ENCODE measurements around the gene FRMD4A. TPM values are rescaled to one million over a fixed set of nuclear protein-coding genes. Genes with fewer than 3 reads are reported as not detected.

Gene FRMD4A
- total RNA-seq, 1 experiment from 2014 or later = 7.1 TPM

DNA sequence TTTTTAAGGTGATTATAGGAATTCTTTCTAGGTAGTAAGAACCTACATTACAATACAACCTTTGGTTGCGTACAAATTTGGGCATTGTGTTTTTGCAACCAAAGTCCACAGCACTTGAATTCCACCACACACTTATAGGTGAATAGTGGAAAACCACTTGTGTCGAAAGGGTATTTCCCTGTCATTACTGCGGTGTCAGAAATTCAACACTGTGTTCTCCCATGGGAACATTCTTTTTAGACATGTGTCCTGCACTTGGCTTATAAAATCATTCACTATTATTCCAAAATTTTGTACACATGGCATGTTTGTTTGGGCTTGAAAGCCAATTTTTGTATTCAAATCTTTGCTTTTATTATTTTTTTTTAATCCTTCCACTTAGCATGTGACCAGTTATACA is 410.3 kb downstream of the FRMD4A start:
- intact Hi-C loops (cut with micrococcal nuclease) = no loop called here
- Histone ChIP-seq H3F3A (ENCODE audit: low read length, unreplicated experiment) (peaks cover 4% of the 10 kb centered on the region), H3K27me3 (ENCODE audit: low read length) (no peaks in the 10 kb centered on the region), H3K79me2 (ENCODE audit: low read length) (no peaks in the 10 kb centered on the region), H4K20me1 (ENCODE audit: low read length) (no peaks in the 10 kb centered on the region), H3K9me2 (replicated peaks; ENCODE audit: low read length) (no peaks in the 10 kb centered on the region), H3K4me1 (ENCODE audit: insufficient read depth, low read length) (peaks cover 14% of the 10 kb centered on the region), H3K4me2 (ENCODE audit: low read length) (no peak overlapping the region), H3K9ac (ENCODE audit: low read length) (no peak overlapping the region), H3K4me3 (ENCODE audit: low read length) (no peak overlapping the region), H3K27ac (ENCODE audit: low read length) (no peak overlapping the region), H2AFZ (ENCODE audit: low read length) (no peak overlapping the region), H3K9me3 (ENCODE audit: low read length) (no peaks in the 10 kb centered on the region), H3K36me3 (ENCODE audit: low read depth, low read length) (no peaks in the 10 kb centered on the region)
- ChIA-PET POLR2A (ENCODE audit: unreplicated experiment) (no interaction called here), CTCF (no interaction called here)
- no peak for DNase-seq
- no peak for ATAC-seq
- no TSS peak for BruUV-seq (replicated peaks)
- no peak for TF ChIP-seq EZH2phosphoT487 (IDR thresholded peaks at IDR 0.05; ENCODE audit: borderline replicate concordance, low read length)
- TF ChIP-seq, protein P1, sequence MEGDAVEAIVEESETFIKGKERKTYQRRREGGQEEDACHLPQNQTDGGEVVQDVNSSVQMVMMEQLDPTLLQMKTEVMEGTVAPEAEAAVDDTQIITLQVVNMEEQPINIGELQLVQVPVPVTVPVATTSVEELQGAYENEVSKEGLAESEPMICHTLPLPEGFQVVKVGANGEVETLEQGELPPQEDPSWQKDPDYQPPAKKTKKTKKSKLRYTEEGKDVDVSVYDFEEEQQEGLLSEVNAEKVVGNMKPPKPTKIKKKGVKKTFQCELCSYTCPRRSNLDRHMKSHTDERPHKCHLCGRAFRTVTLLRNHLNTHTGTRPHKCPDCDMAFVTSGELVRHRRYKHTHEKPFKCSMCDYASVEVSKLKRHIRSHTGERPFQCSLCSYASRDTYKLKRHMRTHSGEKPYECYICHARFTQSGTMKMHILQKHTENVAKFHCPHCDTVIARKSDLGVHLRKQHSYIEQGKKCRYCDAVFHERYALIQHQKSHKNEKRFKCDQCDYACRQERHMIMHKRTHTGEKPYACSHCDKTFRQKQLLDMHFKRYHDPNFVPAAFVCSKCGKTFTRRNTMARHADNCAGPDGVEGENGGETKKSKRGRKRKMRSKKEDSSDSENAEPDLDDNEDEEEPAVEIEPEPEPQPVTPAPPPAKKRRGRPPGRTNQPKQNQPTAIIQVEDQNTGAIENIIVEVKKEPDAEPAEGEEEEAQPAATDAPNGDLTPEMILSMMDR (conservative IDR thresholded peaks at IDR 0.05; ENCODE audit: low read depth, low read length) = no peak
- TF ChIP-seq EZH2 (IDR thresholded peaks at IDR 0.05; ENCODE audit: low read length, unreplicated experiment) = no peak

DNA sequence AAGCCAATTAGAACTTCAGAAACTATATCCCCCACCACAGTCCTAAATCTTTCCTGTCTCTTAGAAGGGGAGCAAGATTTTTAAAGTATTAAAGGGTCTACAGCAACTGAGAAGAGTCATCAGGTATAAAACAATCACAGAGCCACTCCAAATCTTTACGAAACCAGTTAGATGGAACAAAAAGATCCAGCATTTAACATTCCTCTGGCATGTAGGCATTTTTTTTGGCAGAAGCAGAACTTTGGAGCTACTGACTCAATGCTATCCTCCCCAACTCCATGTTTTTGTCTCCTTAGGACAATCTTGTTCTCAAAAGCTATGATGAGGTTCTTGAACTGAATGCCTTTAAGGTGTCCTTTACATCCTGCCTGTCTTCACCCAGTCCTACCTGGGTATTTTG is 410.7 kb downstream of the FRMD4A start:
- BruUV-seq (replicated peaks) = no TSS peak
- intact Hi-C loops (cut with micrococcal nuclease) = no loop called here
- Histone ChIP-seq H3K9me2 (replicated peaks; ENCODE audit: low read length) (no peaks in the 10 kb centered on the region), H3K27me3 (ENCODE audit: low read length) (no peaks in the 10 kb centered on the region), H3K4me1 (ENCODE audit: insufficient read depth, low read length) (peaks cover 14% of the 10 kb centered on the region), H3K9ac (ENCODE audit: low read length) (no peak overlapping the region), H3K4me2 (ENCODE audit: low read length) (no peak overlapping the region), H2AFZ (ENCODE audit: low read length) (no peak overlapping the region), H3K9me3 (ENCODE audit: low read length) (no peaks in the 10 kb centered on the region), H3K4me3 (ENCODE audit: low read length) (no peak overlapping the region), H3K79me2 (ENCODE audit: low read length) (no peaks in the 10 kb centered on the region), H3K36me3 (ENCODE audit: low read depth, low read length) (no peaks in the 10 kb centered on the region), H4K20me1 (ENCODE audit: low read length) (no peaks in the 10 kb centered on the region), H3F3A (ENCODE audit: low read length, unreplicated experiment) (peaks cover 4% of the 10 kb centered on the region), H3K27ac (ENCODE audit: low read length) (no peak overlapping the region)
- TF ChIP-seq, protein P1 (conservative IDR thresholded peaks at IDR 0.05; ENCODE audit: low read depth, low read length) = no peak
- TF ChIP-seq EZH2phosphoT487 (IDR thresholded peaks at IDR 0.05; ENCODE audit: borderline replicate concordance, low read length) (no peak), EZH2 (IDR thresholded peaks at IDR 0.05; ENCODE audit: low read length, unreplicated experiment) (no peak)
- no peak for DNase-seq
- CTCF ChIA-PET = no interaction called here
- ATAC-seq = no peak
- POLR2A ChIA-PET (ENCODE audit: unreplicated experiment) = no interaction called here

DNA sequence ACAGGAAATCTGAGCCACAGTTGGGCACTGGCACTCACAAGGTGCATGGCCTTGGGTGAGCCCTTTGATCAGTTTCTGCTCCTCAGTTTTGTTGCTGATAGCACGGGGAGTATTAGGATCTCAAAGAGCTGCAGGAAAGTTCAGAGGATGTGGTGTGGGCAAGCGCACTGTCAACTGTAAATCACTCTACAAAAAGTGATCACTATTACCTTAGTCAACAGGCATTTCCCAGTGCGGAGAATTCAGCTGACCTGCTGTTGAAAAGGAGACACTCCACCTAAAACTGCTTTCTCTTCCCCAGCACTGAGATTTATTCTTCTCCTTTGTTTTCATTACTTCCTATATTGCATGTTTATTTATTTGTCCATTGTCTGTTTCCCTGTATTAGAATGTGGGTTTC is 412.9 kb downstream of the FRMD4A start:
- Histone ChIP-seq H3K27me3 (ENCODE audit: low read length) (no peaks in the 10 kb centered on the region), H3K4me3 (ENCODE audit: low read length) (no peak overlapping the region), H3K9ac (ENCODE audit: low read length) (no peak overlapping the region), H3K36me3 (ENCODE audit: low read depth, low read length) (no peaks in the 10 kb centered on the region), H3K9me3 (ENCODE audit: low read length) (no peaks in the 10 kb centered on the region), H3F3A (ENCODE audit: low read length, unreplicated experiment) (no peaks in the 10 kb centered on the region), H3K79me2 (ENCODE audit: low read length) (no peaks in the 10 kb centered on the region), H2AFZ (ENCODE audit: low read length) (no peak overlapping the region), H3K4me2 (ENCODE audit: low read length) (no peak overlapping the region), H3K27ac (ENCODE audit: low read length) (no peak overlapping the region), H3K9me2 (replicated peaks; ENCODE audit: low read length) (no peaks in the 10 kb centered on the region), H3K4me1 (ENCODE audit: insufficient read depth, low read length) (no peaks in the 10 kb centered on the region), H4K20me1 (ENCODE audit: low read length) (no peaks in the 10 kb centered on the region)
- no peak; the same call in 1 of the 2 replicates for ATAC-seq
- intact Hi-C loops (cut with micrococcal nuclease) = no loop called here
- no TSS peak for BruUV-seq (replicated peaks)
- ChIA-PET CTCF (no interaction called here), POLR2A (ENCODE audit: unreplicated experiment) (no interaction called here)
- TF ChIP-seq, protein P1 (conservative IDR thresholded peaks at IDR 0.05; ENCODE audit: low read depth, low read length) = no peak
- TF ChIP-seq EZH2phosphoT487 (IDR thresholded peaks at IDR 0.05; ENCODE audit: borderline replicate concordance, low read length) (no peak), EZH2 (IDR thresholded peaks at IDR 0.05; ENCODE audit: low read length, unreplicated experiment) (no peak)
- no peak for DNase-seq
